Mesenchymal stem cell (in vitro differentiated cells and primary cell): ENCODE results near the gene AP3S2.
A peak's percentile ranks its signal among the peaks of the same experiment; 100 is the strongest.

ENCODE experiments used
- DNase-seq: peaks from one replicate; pipeline ENCODE4 v3.0.0-alpha.2; 2013
- H2AFZ ChIP-seq: one replicate; pipeline ENCODE4 v1.6.1; 2013; ENCODE audit warnings: low read depth, mild to moderate bottlenecking, control low read depth, inconsistent platforms, low read length, moderate library complexity
- H2AK5ac ChIP-seq: 2 replicates; pipeline ENCODE4 v1.6.1; 2013; ENCODE audit warnings: low read length, moderate library complexity, mild to moderate bottlenecking, inconsistent platforms; ENCODE audit not compliant: severe bottlenecking
- H2BK120ac ChIP-seq: one replicate; pipeline ENCODE4 v1.6.1; 2013; ENCODE audit warnings: low read depth, mild to moderate bottlenecking, inconsistent platforms, low read length, moderate library complexity
- H2BK12ac ChIP-seq, 2 experiments: one replicate each; pipeline ENCODE4 v1.6.1; 2013; ENCODE audit warnings: inconsistent platforms in 2 of 2, low read length in 2 of 2, mild to moderate bottlenecking in 2 of 2, moderate library complexity in 2 of 2, control low read depth in 1 of 2
- H2BK15ac ChIP-seq: one replicate; pipeline ENCODE4 v1.6.1; 2013; ENCODE audit warnings: mild to moderate bottlenecking, low read depth, inconsistent platforms; ENCODE audit not compliant: poor library complexity, severe bottlenecking
- H2BK5ac ChIP-seq: 2 replicates; pipeline ENCODE4 v1.6.1; 2013; ENCODE audit warnings: low read depth, mild to moderate bottlenecking, low read length, control low read depth, inconsistent platforms; ENCODE audit not compliant: poor library complexity, severe bottlenecking
- H3K14ac ChIP-seq, 2 experiments: one replicate each; pipeline ENCODE4 v1.6.1; 2013; ENCODE audit warnings: inconsistent platforms in 2 of 2, low read length in 2 of 2, control low read depth in 1 of 2, mild to moderate bottlenecking in 1 of 2, moderate library complexity in 1 of 2
- H3K18ac ChIP-seq, 2 experiments: one replicate each; pipeline ENCODE4 v1.6.1; 2013; ENCODE audit warnings: inconsistent platforms in 2 of 2, low read length in 2 of 2, control low read depth in 1 of 2, low read depth in 1 of 2, mild to moderate bottlenecking in 1 of 2
- H3K23ac ChIP-seq, 2 experiments: one replicate each; pipeline ENCODE4 v1.6.1; 2013; ENCODE audit warnings: inconsistent platforms in 2 of 2, low read length in 2 of 2, mild to moderate bottlenecking in 2 of 2, moderate library complexity in 2 of 2, control low read depth in 1 of 2
- H3K27ac ChIP-seq: 2 replicates; pipeline ENCODE4 v1.5.1; 2013; ENCODE audit warnings: mild to moderate bottlenecking, moderate library complexity, low read length, control low read depth, inconsistent platforms; ENCODE audit not compliant: poor library complexity, severe bottlenecking
- H3K27me3 ChIP-seq, 2 experiments: 2 replicates each; pipeline versions ENCODE4 v1.6.1 to v1.7.0; 2013; ENCODE audit warnings: low read length in 2 of 2, mild to moderate bottlenecking in 2 of 2, moderate library complexity in 2 of 2, control low read depth in 1 of 2, inconsistent platforms in 1 of 2; ENCODE audit not compliant: control insufficient read depth in 1 of 2, insufficient read depth in 1 of 2
- H3K36me3 ChIP-seq, 2 experiments: 2 replicates each; pipeline versions ENCODE4 v1.6.1 to v1.7.0; 2013; ENCODE audit warnings: low read length in 2 of 2, control low read depth in 1 of 2, inconsistent platforms in 1 of 2, low read depth in 1 of 2, mild to moderate bottlenecking in 1 of 2; ENCODE audit not compliant: insufficient read depth in 2 of 2, control insufficient read depth in 1 of 2
- H3K4ac ChIP-seq, 2 experiments: one replicate each; pipeline ENCODE4 v1.6.1; 2013; ENCODE audit warnings: inconsistent platforms in 2 of 2, low read length in 2 of 2, mild to moderate bottlenecking in 2 of 2, moderate library complexity in 2 of 2, control low read depth in 1 of 2, low read depth in 1 of 2
- H3K4me1 ChIP-seq: 2 replicates; pipeline ENCODE4 v1.6.1; 2013; ENCODE audit warnings: low read depth, low read length, control low read depth; ENCODE audit not compliant: control insufficient read depth, insufficient read depth
- H3K4me2 ChIP-seq: 2 replicates; pipeline ENCODE4 v1.6.1; 2013; ENCODE audit warnings: low read length, mild to moderate bottlenecking, inconsistent platforms; ENCODE audit not compliant: poor library complexity, severe bottlenecking
- H3K4me3 ChIP-seq, 2 experiments: 2 replicates each; pipeline versions ENCODE4 v1.5.1 to v1.7.0; 2013; ENCODE audit warnings: low read length in 2 of 2, mild to moderate bottlenecking in 2 of 2, control low read depth in 1 of 2, low read depth in 1 of 2; ENCODE audit not compliant: insufficient read depth in 1 of 2
- H3K79me1 ChIP-seq: replicated peaks from 2 replicates; pipeline ENCODE4 v1.6.1; 2013; ENCODE audit warnings: mild to moderate bottlenecking, control low read depth, low read length, inconsistent platforms; ENCODE audit not compliant: poor library complexity, severe bottlenecking
- H3K9ac ChIP-seq: 2 replicates; pipeline ENCODE4 v1.7.0; 2013; ENCODE audit warnings: mild to moderate bottlenecking, low read length, moderate library complexity
- H3K9me3 ChIP-seq: 2 replicates; pipeline ENCODE4 v1.7.0; 2013; ENCODE audit warnings: mild to moderate bottlenecking, low read length; ENCODE audit not compliant: control insufficient read depth
- H4K8ac ChIP-seq: one replicate; pipeline ENCODE4 v1.6.1; 2013; ENCODE audit warnings: inconsistent platforms, mild to moderate bottlenecking, low read length, moderate library complexity
- H4K91ac ChIP-seq: one replicate; pipeline ENCODE4 v1.6.1; 2013; ENCODE audit warnings: mild to moderate bottlenecking, low read length, inconsistent platforms
- WGBS: methylation state at CpG from one replicate; pipeline ENCODE4 v1.1.7; 2013; ENCODE audit warnings: mixed read lengths; 5-methylcytosine and 5-hydroxymethylcytosine counted together

AP3S2 gene

GRCh38 chr15:89864958-89865739 is 28.6 kb downstream of the AP3S2 start:
- H4K91ac ChIP-seq: no peak overlapping the region
- WGBS: 81% methylated on average over 2 of the region's 3 CpGs
- H3K36me3 ChIP-seq: peaks cover 5 to 28% of the 10 kb centered on the region in 2 experiments
- no peak overlapping the region for H2BK15ac ChIP-seq
- no peak overlapping the region for H4K8ac ChIP-seq
- no peak overlapping the region for H2BK5ac ChIP-seq
- H3K23ac ChIP-seq: no peak overlapping the region
- H3K27me3 ChIP-seq: no peaks in the 10 kb centered on the region
- no peaks in the 10 kb centered on the region for H3K9me3 ChIP-seq
- no peak overlapping the region for H3K18ac ChIP-seq
- H3K9ac ChIP-seq: peak overlapping the region; percentile 64
- no peak overlapping the region for H2BK120ac ChIP-seq
- no peak overlapping the region for H2AFZ ChIP-seq
- H3K79me1 ChIP-seq: peaks cover 5% of the 10 kb centered on the region
- DNase-seq: no peak
- H3K4ac ChIP-seq: no peak overlapping the region
- no peak overlapping the region for H3K27ac ChIP-seq
- no peak overlapping the region for H3K4me3 ChIP-seq
- no peak overlapping the region for H3K14ac ChIP-seq
- no peak overlapping the region for H2AK5ac ChIP-seq
- no peak overlapping the region for H3K4me2 ChIP-seq
- H3K4me1 ChIP-seq: no peaks in the 10 kb centered on the region
- no peak overlapping the region for H2BK12ac ChIP-seq

- Histone ChIP-seq H3K4ac (no peak overlapping the region), H3K4me1 (no peaks in the 10 kb centered on the region), H3K9ac (peak overlapping the region; percentile 64), H3K36me3 (peaks cover 5 to 29% of the 10 kb centered on the region in 2 experiments), H2BK15ac (no peak overlapping the region), H3K4me3 (no peak overlapping the region), H3K18ac (no peak overlapping the region), H3K14ac (no peak overlapping the region), H2AFZ (no peak overlapping the region), H3K9me3 (no peaks in the 10 kb centered on the region), H3K4me2 (no peak overlapping the region), H4K91ac (no peak overlapping the region), H3K27me3 (no peaks in the 10 kb centered on the region), H3K79me1 (peaks cover 3% of the 10 kb centered on the region), H4K8ac (no peak overlapping the region), H3K27ac (no peak overlapping the region), H2BK5ac (no peak overlapping the region), H2BK12ac (no peak overlapping the region), H3K23ac (no peak overlapping the region), H2BK120ac (no peak overlapping the region), H2AK5ac (no peak overlapping the region)
- no peak for DNase-seq
Observed at GRCh38 chr15:89863918-89864317, 29.9 kb downstream of the AP3S2 start.

GRCh38 chr15:89860891-89861290 is 32.9 kb downstream of the AP3S2 start:
- Histone ChIP-seq H3K4me1 (peaks cover 4% of the 10 kb centered on the region), H3K27ac (no peak overlapping the region), H3K79me1 (peaks cover 5% of the 10 kb centered on the region), H4K8ac (no peak overlapping the region), H2BK120ac (no peak overlapping the region), H2BK5ac (no peak overlapping the region), H3K9me3 (no peaks in the 10 kb centered on the region), H2AFZ (no peak overlapping the region), H3K36me3 (peaks cover 9 to 48% of the 10 kb centered on the region in 2 experiments), H3K18ac (no peak overlapping the region), H3K4me3 (no peak overlapping the region), H3K4me2 (no peak overlapping the region), H3K14ac (no peak overlapping the region), H2AK5ac (no peak overlapping the region), H4K91ac (no peak overlapping the region), H3K4ac (no peak overlapping the region), H2BK15ac (no peak overlapping the region), H2BK12ac (no peak overlapping the region), H3K27me3 (no peaks in the 10 kb centered on the region), H3K9ac (no peak overlapping the region), H3K23ac (no peak overlapping the region)
- no peak for DNase-seq
- WGBS: 95% methylated on average over 2 of the region's 2 CpGs

- H2BK120ac ChIP-seq: no peak overlapping the region
- WGBS: 100% methylated on average over 2 of the region's 3 CpGs
- H3K79me1 ChIP-seq: peaks cover 5% of the 10 kb centered on the region
- peaks cover 4% of the 10 kb centered on the region for H3K4me1 ChIP-seq
- H3K9ac ChIP-seq: no peak overlapping the region
- no peak overlapping the region for H2BK15ac ChIP-seq
- H2AFZ ChIP-seq: no peak overlapping the region
- H3K9me3 ChIP-seq: no peaks in the 10 kb centered on the region
- no peak overlapping the region for H4K91ac ChIP-seq
- no peak overlapping the region for H2BK5ac ChIP-seq
- H3K23ac ChIP-seq: no peak overlapping the region
- H2AK5ac ChIP-seq: no peak overlapping the region
- H4K8ac ChIP-seq: no peak overlapping the region
- no peaks in the 10 kb centered on the region for H3K27me3 ChIP-seq
- H3K14ac ChIP-seq: no peak overlapping the region
- no peak overlapping the region for H2BK12ac ChIP-seq
- H3K36me3 ChIP-seq: peaks cover 9 to 46% of the 10 kb centered on the region in 2 experiments
- H3K4me3 ChIP-seq: no peak overlapping the region
- no peak for DNase-seq
- no peak overlapping the region for H3K27ac ChIP-seq
- no peak overlapping the region for H3K18ac ChIP-seq
- H3K4me2 ChIP-seq: no peak overlapping the region
- H3K4ac ChIP-seq: no peak overlapping the region
Observed at GRCh38 chr15:89860431-89860830, 33.4 kb downstream of the AP3S2 start.
